ENCODE data around the gene CTSH.
A peak's percentile ranks its signal among the peaks of the same experiment; 100 is the strongest.
"Not testable (repeated sequence)": the region's sequence is repeated elsewhere in the genome, so short reads cannot be mapped to it uniquely, and the experiment has no call there.

Gene CTSH

GRCh38 chr15:78872972-78873792, 71.7 kb downstream of the CTSH start:
- Histone ChIP-seq H3K4me3 (ENCODE audit: low read depth, low read length) (peak overlapping the region; percentile 98), H3K27me3 (replicated peaks) (no peaks in the 10 kb centered on the region), H3K27ac (peak overlapping the region; percentile 100), H3K36me3 (replicated peaks) (peaks cover 3% of the 10 kb centered on the region)
- in situ Hi-C loops (cut with HindIII; ENCODE audit: low pct_ligation_motif_present, low sequenced_read_pairs), result no loop called here
- TF ChIP-seq, protein P1, sequence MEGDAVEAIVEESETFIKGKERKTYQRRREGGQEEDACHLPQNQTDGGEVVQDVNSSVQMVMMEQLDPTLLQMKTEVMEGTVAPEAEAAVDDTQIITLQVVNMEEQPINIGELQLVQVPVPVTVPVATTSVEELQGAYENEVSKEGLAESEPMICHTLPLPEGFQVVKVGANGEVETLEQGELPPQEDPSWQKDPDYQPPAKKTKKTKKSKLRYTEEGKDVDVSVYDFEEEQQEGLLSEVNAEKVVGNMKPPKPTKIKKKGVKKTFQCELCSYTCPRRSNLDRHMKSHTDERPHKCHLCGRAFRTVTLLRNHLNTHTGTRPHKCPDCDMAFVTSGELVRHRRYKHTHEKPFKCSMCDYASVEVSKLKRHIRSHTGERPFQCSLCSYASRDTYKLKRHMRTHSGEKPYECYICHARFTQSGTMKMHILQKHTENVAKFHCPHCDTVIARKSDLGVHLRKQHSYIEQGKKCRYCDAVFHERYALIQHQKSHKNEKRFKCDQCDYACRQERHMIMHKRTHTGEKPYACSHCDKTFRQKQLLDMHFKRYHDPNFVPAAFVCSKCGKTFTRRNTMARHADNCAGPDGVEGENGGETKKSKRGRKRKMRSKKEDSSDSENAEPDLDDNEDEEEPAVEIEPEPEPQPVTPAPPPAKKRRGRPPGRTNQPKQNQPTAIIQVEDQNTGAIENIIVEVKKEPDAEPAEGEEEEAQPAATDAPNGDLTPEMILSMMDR (IDR thresholded peaks at IDR 0.05; ENCODE audit: low read depth, low read length, missing control alignments), result peak; percentile 68
- DNase-seq, result peak; percentile 86

DNA sequence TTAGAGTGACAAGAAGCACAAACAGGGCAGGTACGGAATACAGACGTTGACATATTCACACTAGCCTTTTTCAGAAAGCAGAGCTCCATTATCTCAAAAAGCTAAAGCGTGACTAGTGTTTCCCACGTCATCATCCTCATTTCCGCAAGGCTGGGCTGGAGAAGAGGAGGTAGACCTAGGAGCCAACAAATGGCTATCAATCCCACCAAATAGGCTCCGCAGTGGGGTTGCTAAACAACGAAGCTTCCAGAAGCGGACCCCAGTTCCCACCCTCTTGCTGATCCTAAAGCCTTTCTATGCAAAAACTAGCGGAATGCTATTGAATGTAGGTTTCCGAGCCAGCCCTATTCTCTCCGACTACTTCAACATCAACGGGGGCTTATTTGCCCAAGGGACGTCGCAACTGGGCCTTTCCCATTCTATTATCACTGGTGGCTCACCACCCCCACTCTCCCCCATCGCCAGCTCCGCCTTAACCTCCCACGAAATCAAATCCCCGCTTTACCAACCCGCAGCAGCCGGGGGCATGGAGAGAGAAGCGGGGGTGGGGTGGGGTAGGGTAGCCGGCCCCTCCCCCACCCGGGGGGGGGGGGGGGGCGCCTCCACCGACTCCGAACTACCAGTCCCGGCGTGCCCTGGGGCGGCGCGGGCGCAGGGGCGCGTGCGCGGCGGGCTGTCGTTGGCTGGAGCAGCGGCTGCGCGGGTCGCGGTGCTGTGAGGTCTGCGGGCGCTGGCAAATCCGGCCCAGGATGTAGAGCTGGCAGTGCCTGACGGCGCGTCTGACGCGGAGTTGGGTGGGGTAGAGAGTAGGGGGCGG, 72.5 kb downstream of the CTSH start, which contains the start of gene MORF4L1:
Gene MORF4L1 (plus strand): TSS at position 736 of the 817 bp plus-strand sequence. CDS start 128 bp downstream, outside the sequence.
- peak within 1 kb of the TSS; percentile 98 for H3K4me3 ChIP-seq (ENCODE audit: low read depth, low read length)
- TF ChIP-seq, protein P1 (IDR thresholded peaks at IDR 0.05; ENCODE audit: low read depth, low read length, missing control alignments), result no peak
- in situ Hi-C loops (cut with HindIII; ENCODE audit: low pct_ligation_motif_present, low sequenced_read_pairs), result no loop called here
- peak within 1 kb of the TSS; percentile 100 for H3K27ac ChIP-seq
- peaks cover 3% of the 10 kb centered on the region for H3K36me3 ChIP-seq (replicated peaks)
- DNase-seq, result peak; percentile 95
- H3K27me3 ChIP-seq (replicated peaks), result no peaks in the 10 kb centered on the region

- in situ Hi-C loops (cut with HindIII; ENCODE audit: low pct_ligation_motif_present, low sequenced_read_pairs); H3K27me3 ChIP-seq (replicated peaks); DNase-seq; H3K4me3 ChIP-seq (ENCODE audit: low read depth, low read length); H3K36me3 ChIP-seq (replicated peaks): not testable (repeated sequence)
- peak overlapping the region; percentile 80 for H3K27ac ChIP-seq
Observed at GRCh38 chr15:78871483-78872127, 73.2 kb downstream of the CTSH start.
